HCT116 (cell line): ENCODE results near the gene XG. TPM values are rescaled to one million over a fixed set of nuclear protein-coding genes. Genes with fewer than 3 reads are reported as not detected.

Source experiments
- ATAC-seq: fragments of 200-7000 bp; cut with Tn5 transposase; 2 replicates; pipeline ENCODE4 v1.9.1; 2020; ENCODE audit warnings: mild to moderate bottlenecking, moderate library complexity
- BruUV-seq: library from RNA; stranded (reverse); fragments of 400-500 nt; replicated peaks from 2 replicates; lab custom pipeline; 2021; lab: Mats Ljungman, UMichigan
- CTCF ChIA-PET: fragments of 300-600 bp; sonication (Branson Sonifier 250); formaldehyde crosslinking; loops from one replicate; lab custom pipeline; 2021; ENCODE audit warnings: antibody characterized with exemption; lab: Charles Lee
- POLR2A ChIA-PET: fragments of 300-600, 350-600 bp; sonication (Branson Sonifier 250); formaldehyde crosslinking; loops from one replicate; lab custom pipeline; 2021; ENCODE audit warnings: antibody characterized with exemption; lab: Charles Lee
- RAD21 ChIA-PET, 2 experiments: fragments of 300-600 bp; sonication (Branson Sonifier 250); formaldehyde crosslinking; loops; one replicate each; lab custom pipeline; 2023; ENCODE audit warnings: low total read pairs in 2 of 2; ENCODE audit not compliant: uncharacterized antibody in 2 of 2, unreplicated experiment in 2 of 2, low non-redundant PET in 1 of 2; lab: Charles Lee
- DNase-seq: peaks from one replicate; pipeline ENCODE4 v3.0.0-alpha.2; 2010; ENCODE audit warnings: low read depth, low spot score
- H2AFZ ChIP-seq: fragments of 200-600 bp; shearing (Covaris generic), sonication (generic); 2 replicates; pipeline ENCODE4 v1.6.1; 2017; ENCODE audit warnings: low read depth, mixed run types, mixed read lengths, antibody characterized with exemption, low read length; ENCODE audit not compliant: poor library complexity, severe bottlenecking
- H3K27ac ChIP-seq: 2 replicates; pipeline ENCODE4 v1.5.1; 2012; ENCODE audit warnings: low read depth, low read length
- H3K27me3 ChIP-seq: fragments of 200-600 bp; sonication (generic); 2 replicates; pipeline ENCODE4 v1.6.1; 2016; ENCODE audit warnings: mixed run types, low read length, mixed read lengths; ENCODE audit not compliant: insufficient read depth
- H3K36me3 ChIP-seq, 2 experiments: fragments of 200-500 bp in 1 of 2; fragments of 200-600 bp in 1 of 2; sonication (Bioruptor generic) in 1 of 2; sonication (generic) in 1 of 2; 2 replicates each; pipeline versions ENCODE4 v1.5.1 to v1.6.1; 2014 to 2016; ENCODE audit warnings: low read length in 2 of 2, inconsistent platforms in 1 of 2, mixed read lengths in 1 of 2, mixed run types in 1 of 2; ENCODE audit not compliant: insufficient read depth in 2 of 2, control insufficient read depth in 1 of 2
- H3K4me1 ChIP-seq, 2 experiments: fragments of 200-600 bp in 1 of 2; sonication (generic) in 1 of 2; 2 replicates each; pipeline versions ENCODE4 v1.5.1 to v1.6.1; 2012 to 2017; ENCODE audit warnings: low read length in 2 of 2, inconsistent platforms in 1 of 2, mild to moderate bottlenecking in 1 of 2, mixed read lengths in 1 of 2, mixed run types in 1 of 2, moderate library complexity in 1 of 2; ENCODE audit not compliant: insufficient read depth in 2 of 2, control insufficient read depth in 1 of 2
- H3K4me2 ChIP-seq: fragments of 200-600 bp; sonication (generic); 2 replicates; pipeline ENCODE4 v1.6.1; 2017; ENCODE audit warnings: mixed run types, low read length, mixed read lengths
- H3K4me3 ChIP-seq, 2 experiments: fragments of 200-600 bp in 1 of 2; sonication (generic) in 1 of 2; replicated peaks in 1 of 2; 2 replicates each; pipeline ENCODE4 v1.5.1; 2011 to 2016; ENCODE audit warnings: low read length in 2 of 2, control low read depth in 1 of 2, low read depth in 1 of 2, mild to moderate bottlenecking in 1 of 2, mixed read lengths in 1 of 2, mixed run types in 1 of 2
- H3K79me2 ChIP-seq: fragments of 200-600 bp; sonication (generic); 2 replicates; pipeline ENCODE4 v1.6.1; 2017; ENCODE audit warnings: mild to moderate bottlenecking, mixed run types, low read length, moderate library complexity, mixed read lengths; ENCODE audit not compliant: insufficient read depth
- H3K9ac ChIP-seq: fragments of 200-600 bp; sonication (generic); 2 replicates; pipeline ENCODE4 v1.6.1; 2016; ENCODE audit warnings: low read length, mixed read lengths
- H3K9me2 ChIP-seq: fragments of 200-600 bp; sonication (generic), shearing (Covaris generic); 2 replicates; pipeline ENCODE4 v1.6.1; 2017; ENCODE audit warnings: mixed run types, mild to moderate bottlenecking, moderate library complexity; ENCODE audit not compliant: insufficient read depth
- H3K9me3 ChIP-seq, 2 experiments: fragments of 200-500 bp in 1 of 2; fragments of 200-600 bp in 1 of 2; sonication (Bioruptor generic) in 1 of 2; sonication (generic) in 1 of 2; 2 replicates each; pipeline ENCODE4 v1.6.1; 2014 to 2017; ENCODE audit warnings: low read length in 2 of 2, mixed read lengths in 2 of 2, inconsistent platforms in 1 of 2, low read depth in 1 of 2, mild to moderate bottlenecking in 1 of 2, mixed run types in 1 of 2, moderate library complexity in 1 of 2; ENCODE audit not compliant: control insufficient read depth in 1 of 2, insufficient read depth in 1 of 2
- H4K20me1 ChIP-seq: fragments of 200-600 bp; sonication (generic), shearing (Covaris generic); 2 replicates; pipeline ENCODE4 v1.6.1; 2017; ENCODE audit warnings: mixed run types, mild to moderate bottlenecking, moderate library complexity; ENCODE audit not compliant: insufficient read depth
- CBX3 ChIP-seq: IDR thresholded peaks from 2 replicates; pipeline ENCODE4 v1.6.1; 2012; ENCODE audit warnings: low read depth
- EZH2 ChIP-seq: fragments of 200-600 bp; sonication (generic); IDR thresholded peaks from 2 replicates; pipeline ENCODE4 v1.6.1; 2017; ENCODE audit warnings: antibody characterized with exemption, mixed run types
- POLR2A ChIP-seq: IDR thresholded peaks from 2 replicates; pipeline ENCODE4 v1.7.0; 2011; ENCODE audit warnings: borderline replicate concordance; ENCODE audit not compliant: insufficient read depth, insufficient read length; ENCODE audit errors: extremely low read depth
- SRF ChIP-seq: IDR thresholded peaks from 2 replicates; pipeline ENCODE4 v1.6.1; 2012; ENCODE audit warnings: low read depth
- YY1 ChIP-seq: IDR thresholded peaks from 2 replicates; pipeline ENCODE4 v1.6.1; 2011; ENCODE audit warnings: low read length, low read depth, moderate library complexity, mild to moderate bottlenecking; ENCODE audit not compliant: insufficient replicate concordance; ENCODE audit errors: extremely low read depth
- ZFX ChIP-seq: fragments of 450-650 bp; IDR thresholded peaks from 2 replicates; pipeline ENCODE4 v1.6.1; 2017
- intact Hi-C: fragments of 100-400 bp; cut with micrococcal nuclease; formaldehyde crosslinking; loops from 2 replicates; pipeline ENCODE4 v1.10.0; 2022
- total RNA-seq: library from RNA; stranded (reverse); gene quantifications from one replicate; pipeline ENCODE4 v1.2.1, GENCODE V29; 2021; ENCODE audit not compliant: unreplicated experiment
- TF ChIP-seq, protein P1 (sequence below): IDR thresholded peaks from 2 replicates; pipeline ENCODE4 v1.6.1; 2012
- TF ChIP-seq, protein P2 (sequence below): IDR thresholded peaks from 2 replicates; pipeline ENCODE4 v1.6.1; 2011; ENCODE audit warnings: mild to moderate bottlenecking, low read length, moderate library complexity; ENCODE audit not compliant: insufficient replicate concordance; ENCODE audit errors: extremely low read depth

The XG gene
- total RNA-seq, 1 experiment from 2014 or later = not detected

DNA sequence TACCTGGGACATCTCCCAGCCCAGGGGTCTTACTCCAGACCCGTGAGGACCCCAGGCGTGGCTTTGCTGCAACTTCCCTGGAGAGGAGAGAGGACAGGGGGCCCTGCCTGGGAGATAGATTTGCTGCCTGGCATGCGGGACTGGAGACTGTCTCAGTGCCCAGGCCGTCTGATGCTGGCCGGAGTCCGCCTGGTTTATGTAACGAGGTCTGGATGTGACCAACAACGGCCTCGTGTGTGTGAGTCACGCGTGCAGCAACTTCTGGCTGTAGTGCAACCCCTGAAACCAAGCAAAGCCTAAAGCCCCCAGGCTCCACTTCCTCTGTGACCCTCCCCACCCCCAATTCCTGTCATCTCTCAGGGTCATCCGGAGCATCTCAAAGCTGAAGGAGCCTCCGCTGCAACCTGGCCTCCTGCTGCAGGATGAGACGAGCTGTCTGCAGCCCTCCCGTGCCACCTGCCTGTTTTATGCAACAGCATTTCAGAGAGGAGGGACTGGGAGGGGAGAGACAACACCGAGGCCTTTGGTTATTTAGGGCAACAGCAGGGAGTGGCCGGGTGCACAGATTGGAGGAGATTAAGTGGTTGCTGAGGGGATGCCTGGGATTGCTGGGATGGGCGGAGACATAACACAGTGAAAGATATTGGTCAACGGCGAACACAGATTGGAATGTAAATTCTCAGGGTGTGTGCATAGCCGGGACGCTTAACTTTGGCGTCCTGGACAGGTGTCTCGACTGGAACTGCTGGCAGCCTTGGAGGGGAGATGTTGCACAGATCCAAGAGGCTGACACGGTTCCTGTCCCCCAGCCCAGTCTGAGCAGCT is 16.0 kb downstream of the XG start:
- no peak for TF ChIP-seq SRF
- no peak for TF ChIP-seq ZFX
- TF ChIP-seq, protein P1, sequence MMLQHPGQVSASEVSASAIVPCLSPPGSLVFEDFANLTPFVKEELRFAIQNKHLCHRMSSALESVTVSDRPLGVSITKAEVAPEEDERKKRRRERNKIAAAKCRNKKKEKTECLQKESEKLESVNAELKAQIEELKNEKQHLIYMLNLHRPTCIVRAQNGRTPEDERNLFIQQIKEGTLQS = no peak
- no peak for TF ChIP-seq CBX3
- TF ChIP-seq, protein P2, sequence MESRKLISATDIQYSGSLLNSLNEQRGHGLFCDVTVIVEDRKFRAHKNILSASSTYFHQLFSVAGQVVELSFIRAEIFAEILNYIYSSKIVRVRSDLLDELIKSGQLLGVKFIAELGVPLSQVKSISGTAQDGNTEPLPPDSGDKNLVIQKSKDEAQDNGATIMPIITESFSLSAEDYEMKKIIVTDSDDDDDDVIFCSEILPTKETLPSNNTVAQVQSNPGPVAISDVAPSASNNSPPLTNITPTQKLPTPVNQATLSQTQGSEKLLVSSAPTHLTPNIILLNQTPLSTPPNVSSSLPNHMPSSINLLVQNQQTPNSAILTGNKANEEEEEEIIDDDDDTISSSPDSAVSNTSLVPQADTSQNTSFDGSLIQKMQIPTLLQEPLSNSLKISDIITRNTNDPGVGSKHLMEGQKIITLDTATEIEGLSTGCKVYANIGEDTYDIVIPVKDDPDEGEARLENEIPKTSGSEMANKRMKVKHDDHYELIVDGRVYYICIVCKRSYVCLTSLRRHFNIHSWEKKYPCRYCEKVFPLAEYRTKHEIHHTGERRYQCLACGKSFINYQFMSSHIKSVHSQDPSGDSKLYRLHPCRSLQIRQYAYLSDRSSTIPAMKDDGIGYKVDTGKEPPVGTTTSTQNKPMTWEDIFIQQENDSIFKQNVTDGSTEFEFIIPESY = no peak
- no peak for TF ChIP-seq EZH2
- TF ChIP-seq POLR2A = no peak
- TF ChIP-seq YY1 = no peak
- TF ChIP-seq, all 23 proteins: peak for 0
- H3K27ac ChIP-seq = no peak overlapping the region
- no peak overlapping the region for H2AFZ ChIP-seq
- BruUV-seq = no TSS peak
- H3K9me2 ChIP-seq = no peaks in the 10 kb centered on the region
- H3K9me3 ChIP-seq = no peaks in the 10 kb centered on the region
- H3K79me2 ChIP-seq = no peaks in the 10 kb centered on the region
- POLR2A ChIA-PET = no interaction called here
- DNase-seq = peak; percentile 7
- peak overlapping the region; percentile 41 for H3K4me2 ChIP-seq
- no peak overlapping the region for H3K4me3 ChIP-seq
- H3K4me1 ChIP-seq = peaks cover 0 to 9% of the 10 kb centered on the region in 2 experiments; a peak in 1 of 4 replicates
- no peaks in the 10 kb centered on the region for H3K36me3 ChIP-seq
- CTCF ChIA-PET = no interaction called here
- intact Hi-C loops = no loop called here
- no peaks in the 10 kb centered on the region for H4K20me1 ChIP-seq
- RAD21 ChIA-PET = no interaction called here
- no peaks in the 10 kb centered on the region for H3K27me3 ChIP-seq
- peak; percentile 86 for ATAC-seq
- no peak overlapping the region for H3K9ac ChIP-seq
